HG02840 (cell line): ENCODE measurements around the gene MTRR.

Source experiments
- ATAC-seq: cut with Tn5 transposase; IDR thresholded peaks from one replicate; pipeline ENCODE4 v1.9.1; 2021; ENCODE audit warnings: mild to moderate bottlenecking, moderate library complexity, moderate number of reproducible peaks; ENCODE audit not compliant: unreplicated experiment, low FRiP score

MTRR gene

DNA sequence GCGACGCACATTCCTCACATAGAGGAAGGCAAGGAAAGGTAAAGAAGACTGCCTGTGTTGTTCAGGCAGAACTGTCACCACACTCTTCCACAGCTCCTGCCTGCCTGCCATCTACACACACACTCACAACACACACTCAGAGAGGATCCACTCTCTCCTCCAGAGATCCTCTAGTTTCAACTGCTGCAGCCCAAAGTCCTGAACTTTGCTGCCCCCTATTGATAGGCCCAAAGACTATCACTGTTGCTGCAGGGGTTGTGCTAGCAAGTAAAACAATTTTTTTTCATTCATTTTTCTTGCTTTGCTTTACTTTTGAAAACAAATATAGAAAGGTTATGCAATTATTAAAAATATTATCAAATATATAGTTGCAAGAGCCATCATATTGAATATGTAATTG lies 12.1 kb upstream of the MTRR start:
- no peak for ATAC-seq

DNA sequence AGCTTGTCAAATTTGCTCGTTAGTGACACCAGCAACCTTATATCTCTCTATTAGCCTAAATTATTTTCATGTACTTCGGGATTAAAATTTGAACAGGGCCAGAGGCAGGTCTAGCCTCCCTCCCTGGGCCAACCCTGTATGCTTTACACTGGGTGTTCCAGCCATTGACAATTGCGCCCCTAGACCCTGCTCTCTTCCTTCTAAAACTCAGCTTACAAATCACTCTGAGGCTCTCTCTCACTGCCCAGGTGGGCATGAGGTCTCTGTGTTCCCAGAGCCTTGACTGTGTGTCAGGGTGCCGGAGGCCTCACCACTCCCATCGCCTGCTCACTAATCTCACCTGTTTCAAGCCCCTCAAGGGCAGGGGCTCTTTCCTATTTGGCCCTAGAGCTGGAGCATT lies 11.6 kb upstream of the MTRR start:
- ATAC-seq = no peak

DNA sequence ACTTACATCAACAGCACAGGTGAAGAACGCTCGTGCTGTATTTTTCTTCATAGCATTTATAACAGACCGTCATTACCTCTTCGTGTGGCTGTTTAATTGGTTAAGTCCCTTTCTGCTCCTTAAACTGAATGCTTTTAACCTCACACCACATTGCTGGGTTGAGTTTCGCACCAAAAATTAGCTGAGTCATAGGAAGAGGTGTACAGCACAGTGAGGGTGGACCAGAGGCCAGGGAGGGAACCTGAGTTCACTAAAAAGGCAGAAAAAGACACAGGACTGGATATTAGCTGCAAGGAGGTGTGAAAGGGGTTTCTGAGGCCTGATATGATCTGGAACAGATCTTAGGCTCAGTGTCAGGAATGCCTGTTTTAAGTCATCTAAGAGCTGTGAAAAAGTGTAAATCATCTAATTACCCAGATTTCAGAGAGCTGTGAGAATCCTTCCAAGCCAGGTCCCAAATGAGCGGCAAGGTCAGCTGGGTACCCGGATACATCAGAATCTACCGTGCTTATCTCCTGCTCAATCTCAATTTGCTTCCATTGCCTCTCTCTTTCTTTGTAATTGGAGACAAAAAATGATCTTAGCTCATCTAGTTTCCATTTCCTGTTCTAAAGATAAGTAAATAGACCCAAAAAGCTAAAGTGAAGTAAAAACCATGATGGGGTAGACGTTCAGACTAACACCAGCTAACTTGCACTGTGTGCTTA lies 10.9 kb upstream of the MTRR start:
- no peak for ATAC-seq

DNA sequence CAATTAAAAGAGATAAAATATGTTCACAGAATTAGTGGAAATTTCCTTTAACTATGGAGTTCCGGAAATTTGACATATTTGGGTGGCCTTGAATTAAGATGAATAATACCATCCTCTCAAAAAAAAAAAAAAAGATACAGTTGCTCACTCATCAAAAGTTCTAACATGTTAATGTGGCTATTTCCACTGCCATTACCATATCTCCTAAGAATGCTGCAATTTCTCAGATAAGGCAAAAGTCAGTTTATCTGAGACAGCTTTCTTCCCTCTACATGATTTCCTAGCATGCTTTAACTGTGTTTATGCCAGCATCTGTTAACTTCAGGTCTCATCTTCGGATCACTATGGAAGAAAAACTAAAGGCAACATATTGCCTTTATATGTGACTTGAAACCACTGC lies 2.8 kb upstream of the MTRR start:
- ATAC-seq = no peak

DNA sequence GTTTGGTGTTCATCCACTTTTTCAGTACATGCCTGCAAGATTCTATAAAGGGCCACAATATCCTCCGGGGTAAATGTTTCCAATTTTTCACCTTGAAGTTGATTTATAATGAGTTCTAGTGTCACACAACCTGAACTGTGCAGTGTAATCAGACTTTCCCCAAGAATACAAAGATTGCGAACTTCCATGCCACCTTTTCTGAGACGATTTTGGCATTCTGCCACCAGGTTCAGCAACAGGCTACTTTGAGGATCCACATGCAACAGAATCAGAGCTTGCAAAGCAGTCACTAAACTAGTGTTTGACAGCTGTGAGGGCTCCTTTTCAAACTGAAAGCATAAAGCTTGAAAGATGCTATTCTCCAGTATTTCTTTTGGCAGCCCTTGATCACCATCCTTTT lies 1.7 kb upstream of the MTRR start:
- no peak for ATAC-seq

DNA sequence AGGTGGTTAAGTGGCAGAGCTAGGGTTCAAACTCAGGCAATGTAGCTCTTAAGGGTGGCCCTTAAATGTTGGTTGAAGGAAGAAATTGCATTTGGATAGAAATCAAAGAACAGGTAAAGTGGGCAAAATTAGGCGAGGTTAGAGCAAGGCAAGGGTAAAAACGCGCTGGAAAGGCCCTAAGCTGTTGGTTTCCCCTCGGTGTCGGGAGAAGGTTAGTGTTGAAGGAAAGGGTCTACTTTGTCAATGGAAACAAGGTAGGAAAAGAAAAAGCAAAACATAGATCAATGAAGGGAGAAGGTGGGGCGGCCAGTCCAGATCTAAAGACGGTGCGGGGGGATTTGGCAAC lies 548 bp upstream of the MTRR start:
- ATAC-seq = no peak

DNA sequence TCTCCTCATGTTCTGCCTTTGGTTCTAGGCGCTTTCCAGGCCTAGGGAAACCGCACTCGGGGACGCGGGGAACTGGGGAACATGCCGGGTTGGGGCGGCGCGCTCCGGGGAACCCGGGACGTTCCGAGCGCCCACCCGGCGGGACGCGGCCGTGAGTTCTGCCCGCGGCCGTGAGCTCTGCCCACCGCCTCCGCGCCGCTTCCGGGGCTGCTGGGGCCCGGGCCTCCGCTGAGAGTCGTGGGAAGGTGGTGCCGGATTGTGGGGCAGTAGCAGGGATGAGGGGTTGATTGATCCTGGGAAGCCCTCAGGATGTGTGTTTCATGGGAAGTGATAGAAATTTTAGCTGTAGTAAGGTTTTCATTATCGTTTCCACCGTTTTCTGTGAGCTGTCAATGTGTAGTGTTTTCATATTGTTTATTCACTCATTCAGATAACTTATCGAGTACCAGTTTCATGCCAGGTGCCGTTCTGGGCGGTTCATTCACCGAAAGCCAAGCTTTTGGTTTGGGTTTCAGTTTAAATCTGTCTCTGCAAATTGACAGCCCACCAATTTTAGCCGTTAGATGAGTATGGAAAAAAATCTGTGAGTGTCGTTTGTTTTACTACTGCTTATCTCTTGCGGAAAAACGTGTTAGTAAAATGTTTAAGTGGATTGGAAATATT lies 657 bp downstream of the MTRR start:
- ATAC-seq = peak; percentile 29

DNA sequence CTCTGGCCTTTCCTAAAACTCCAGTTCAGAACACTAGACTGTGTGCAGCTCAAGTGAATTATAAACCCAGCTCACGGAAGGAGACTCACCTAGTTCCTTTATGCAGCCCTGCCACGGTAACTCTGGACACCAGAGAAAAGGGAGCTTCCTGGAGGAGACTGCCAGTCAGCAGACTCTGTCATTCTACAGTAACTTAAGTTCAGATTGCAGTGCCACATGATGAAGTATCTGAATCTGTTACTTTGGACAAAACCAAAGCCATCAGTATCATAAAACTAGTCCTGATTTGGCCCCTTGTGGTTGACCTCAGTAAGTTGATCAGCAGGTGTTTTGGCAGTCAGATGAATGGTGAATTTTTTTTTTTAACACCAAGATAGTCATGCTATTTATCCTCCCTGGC lies 2.7 kb downstream of the MTRR start:
- ATAC-seq = peak; percentile 25

DNA sequence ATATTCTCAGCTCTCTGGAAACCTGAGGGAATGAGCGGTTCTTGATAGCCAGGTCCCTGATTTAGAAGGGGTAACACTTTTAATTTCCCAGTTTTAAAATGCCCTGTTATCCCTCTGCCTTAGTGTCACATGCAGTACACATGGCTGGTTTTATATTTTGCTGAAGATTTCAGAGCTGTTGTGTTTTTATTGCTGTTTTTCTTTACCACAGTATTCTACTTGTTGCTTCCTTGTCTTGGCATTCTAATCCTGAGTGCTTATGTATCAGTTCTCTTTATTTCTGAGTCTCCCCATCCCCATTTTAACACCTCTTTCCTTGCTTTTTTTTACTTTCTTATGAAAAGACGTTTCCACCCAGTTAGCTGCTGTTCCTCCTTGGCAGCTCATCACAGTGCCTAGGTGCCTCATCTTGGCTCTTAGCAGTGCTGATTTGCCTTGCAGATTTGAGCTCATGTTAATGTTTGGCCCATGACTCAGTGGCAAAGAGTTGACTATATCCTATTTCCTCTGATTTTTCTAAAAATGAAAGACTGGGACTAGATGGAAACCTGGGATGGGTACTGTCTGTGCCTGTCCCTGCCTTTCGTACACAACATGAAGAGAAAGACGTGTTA lies 3.7 kb downstream of the MTRR start:
- no peak for ATAC-seq

DNA sequence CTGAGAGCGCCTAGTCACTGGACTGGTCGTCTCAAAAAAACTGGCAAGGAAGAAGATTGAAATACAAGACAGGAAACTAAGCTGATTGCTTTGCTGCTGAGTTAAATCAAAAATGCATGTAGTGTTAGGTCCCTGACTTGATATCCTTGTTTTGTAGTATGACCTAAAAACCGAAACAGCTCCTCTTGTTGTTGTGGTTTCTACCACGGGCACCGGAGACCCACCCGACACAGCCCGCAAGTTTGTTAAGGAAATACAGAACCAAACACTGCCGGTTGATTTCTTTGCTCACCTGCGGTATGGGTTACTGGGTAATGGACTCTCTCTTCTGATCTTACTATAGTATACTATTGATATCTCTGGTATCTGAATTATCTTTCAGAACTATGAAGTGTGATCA lies 4.3 kb downstream of the MTRR start:
- no peak for ATAC-seq

DNA sequence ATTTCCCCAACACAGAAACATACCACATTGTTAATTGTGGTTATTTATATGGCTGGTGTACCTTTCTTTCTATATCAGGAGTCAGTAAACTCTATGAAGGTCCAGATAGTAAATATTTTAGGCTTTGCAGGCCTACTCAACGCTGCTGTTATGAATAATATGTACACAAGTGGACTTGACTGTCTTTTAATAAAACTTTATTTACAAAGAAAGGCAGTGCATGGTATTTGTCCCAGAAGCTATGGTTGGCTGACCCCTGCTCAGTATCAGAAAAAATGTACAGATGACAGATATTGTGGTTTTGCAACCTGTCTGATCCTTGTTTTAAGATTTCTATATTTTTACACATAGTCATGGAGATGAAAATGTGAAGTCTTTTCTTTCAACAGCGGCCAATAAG lies 5.7 kb downstream of the MTRR start:
- ATAC-seq = no peak

DNA sequence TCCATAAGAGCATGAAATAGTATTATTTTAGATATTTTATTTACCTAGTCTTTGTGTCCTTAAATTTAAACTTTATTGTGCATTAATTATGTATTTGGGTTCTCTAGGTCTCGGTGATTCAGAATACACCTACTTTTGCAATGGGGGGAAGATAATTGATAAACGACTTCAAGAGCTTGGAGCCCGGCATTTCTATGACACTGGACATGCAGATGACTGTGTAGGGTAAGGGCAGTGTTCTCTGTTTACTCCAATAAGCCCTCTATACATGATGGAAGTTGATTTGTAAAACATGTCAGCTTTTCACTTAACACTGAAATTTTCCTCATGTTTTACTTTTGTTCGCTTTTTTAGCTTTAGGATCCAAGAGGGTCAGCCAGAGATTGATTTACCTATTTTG lies 6.2 kb downstream of the MTRR start:
- no peak for ATAC-seq

DNA sequence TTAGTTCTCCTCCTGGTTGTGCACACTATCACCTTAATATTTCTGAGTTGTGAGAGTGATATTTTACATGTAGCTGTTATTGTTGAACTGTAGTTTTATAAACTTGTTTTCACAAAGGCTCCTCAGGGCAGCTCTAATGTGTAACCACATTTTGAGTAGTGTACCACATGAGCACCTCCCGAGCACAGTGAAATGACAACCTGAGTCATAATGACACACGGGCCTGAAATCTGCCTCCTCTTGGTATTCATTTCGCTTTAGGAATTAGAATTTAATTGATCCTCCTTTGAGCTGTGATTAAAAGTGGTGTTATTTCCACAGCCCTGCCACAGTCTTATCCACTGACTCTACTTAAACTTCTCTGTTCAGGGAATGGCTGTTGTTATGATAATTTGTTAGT lies 7.9 kb downstream of the MTRR start:
- ATAC-seq = no peak

DNA sequence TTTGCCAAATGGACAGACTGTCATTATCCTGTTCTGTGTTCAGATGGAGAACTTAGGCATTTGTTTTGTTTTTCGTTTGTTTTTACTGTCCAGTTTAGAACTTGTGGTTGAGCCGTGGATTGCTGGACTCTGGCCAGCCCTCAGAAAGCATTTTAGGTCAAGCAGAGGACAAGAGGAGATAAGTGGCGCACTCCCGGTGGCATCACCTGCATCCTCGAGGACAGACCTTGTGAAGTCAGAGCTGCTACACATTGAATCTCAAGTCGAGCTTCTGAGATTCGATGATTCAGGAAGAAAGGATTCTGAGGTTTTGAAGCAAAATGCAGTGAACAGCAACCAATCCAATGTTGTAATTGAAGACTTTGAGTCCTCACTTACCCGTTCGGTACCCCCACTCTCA lies 8.9 kb downstream of the MTRR start:
- no peak for ATAC-seq

DNA sequence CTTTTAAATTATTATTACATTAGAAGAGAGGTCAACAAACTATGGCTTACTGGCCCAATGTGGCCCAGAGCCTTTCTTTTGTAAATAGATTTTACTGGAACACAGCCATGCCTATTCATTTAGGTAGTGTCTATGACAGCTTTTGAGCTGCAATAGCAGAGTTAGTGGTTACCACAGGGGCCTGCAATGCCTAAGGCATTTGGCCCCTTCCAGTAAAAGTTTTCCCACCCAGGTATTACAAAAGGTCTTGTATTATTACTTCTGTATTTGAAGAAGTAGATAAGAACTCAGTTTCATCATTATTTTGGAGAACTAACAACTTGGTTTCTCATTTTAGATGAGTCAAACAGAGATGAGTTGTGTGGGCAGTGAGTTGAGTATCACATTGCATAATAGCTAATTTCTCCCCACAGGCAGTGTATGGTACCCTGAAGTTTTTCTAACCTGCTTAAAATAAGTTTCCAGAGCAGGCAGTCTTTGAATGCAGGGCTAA lies 9.5 kb downstream of the MTRR start:
- peak; percentile 97 for ATAC-seq

DNA sequence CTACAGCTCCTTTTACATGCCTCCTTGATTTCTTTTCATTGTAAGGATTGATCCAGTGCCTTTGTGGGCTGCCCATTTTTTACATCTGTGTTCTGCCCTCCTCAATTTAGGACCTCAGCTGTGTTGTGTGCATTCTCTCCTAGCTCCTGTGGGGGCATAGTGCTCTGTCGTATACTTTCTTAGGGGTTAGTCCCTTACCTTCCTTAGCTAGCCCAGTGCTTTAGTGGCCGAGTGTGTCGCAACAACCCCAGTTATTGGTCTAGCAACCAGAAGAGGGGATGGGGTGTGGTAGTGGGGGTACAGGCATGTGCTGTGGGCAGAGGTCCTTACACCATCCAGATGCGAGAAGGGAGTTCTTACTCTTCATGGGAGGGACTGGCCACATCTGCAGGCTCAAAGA lies 12.1 kb downstream of the MTRR start:
- ATAC-seq = no peak

DNA sequence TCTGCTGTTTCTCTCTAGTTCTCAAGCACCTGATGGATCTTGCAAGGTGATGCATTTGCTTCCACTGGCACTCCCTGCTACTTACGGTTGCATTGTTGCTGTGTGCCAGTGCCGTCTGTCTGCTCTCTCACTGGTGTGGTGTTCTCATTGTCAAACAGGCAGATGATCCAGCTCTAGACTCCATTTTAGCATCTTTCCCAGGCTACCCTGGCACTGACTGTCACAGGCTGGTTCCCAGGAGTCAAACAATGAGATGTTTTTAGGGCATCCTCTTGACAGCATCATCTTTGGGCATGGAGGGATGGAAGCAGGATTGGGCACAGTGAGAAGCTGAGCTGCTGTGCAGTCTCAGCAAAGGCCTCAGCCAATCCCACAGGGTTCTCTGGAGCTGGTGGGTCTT lies 12.9 kb downstream of the MTRR start:
- no peak for ATAC-seq

DNA sequence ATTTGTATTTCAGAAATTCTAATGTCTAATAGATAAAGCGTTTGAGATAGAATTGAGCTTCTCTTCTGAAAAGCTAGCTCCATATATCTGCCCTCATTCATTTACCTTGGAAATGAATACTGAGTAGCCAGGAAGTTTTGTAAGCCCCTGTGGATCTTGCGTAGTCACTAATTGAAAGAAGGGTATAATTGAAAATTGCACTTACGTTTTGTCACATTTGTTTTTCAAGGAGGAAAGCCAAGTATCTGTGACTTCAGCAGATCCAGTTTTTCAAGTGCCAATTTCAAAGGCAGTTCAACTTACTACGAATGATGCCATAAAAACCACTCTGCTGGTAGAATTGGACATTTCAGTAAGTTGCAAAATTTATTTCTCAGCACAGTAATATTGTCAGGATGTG lies 14.0 kb downstream of the MTRR start:
- ATAC-seq = no peak

DNA sequence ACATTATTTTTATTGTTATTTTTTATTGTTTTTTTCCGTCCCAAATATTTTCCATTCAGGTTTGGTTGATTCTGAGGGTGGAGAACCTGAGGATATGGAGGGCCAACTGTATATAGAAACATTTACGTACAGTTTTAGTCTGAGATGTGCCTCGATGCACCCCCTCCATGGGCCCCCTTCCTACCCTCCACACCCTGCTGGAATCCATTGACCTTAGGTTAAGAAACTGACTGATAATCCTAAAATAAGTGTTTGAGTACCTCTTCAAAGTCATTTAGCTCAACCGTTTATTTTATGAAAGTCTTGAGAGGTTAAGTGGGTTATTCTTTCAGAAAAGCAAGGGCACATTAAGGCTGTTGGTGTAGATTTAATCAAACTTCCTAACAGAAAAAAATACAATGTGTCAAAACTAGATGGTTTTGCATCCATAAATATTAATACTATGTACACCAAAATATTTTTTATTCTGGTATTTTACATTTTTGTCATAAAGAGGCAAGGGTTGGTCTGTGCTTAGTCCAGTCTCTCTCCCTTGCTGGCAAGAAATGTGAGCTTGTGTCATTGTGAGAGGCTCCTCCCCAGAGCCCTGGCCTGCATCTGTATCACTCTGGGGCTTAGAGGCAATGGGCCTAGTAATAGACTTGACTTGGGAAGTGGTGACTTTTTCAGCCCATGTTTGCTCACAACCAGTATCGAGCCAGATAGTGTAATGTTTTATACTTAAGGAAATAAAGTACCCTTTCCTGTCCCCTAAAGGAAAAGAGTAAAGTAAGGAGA lies 15.7 kb downstream of the MTRR start:
- ATAC-seq = no peak

DNA sequence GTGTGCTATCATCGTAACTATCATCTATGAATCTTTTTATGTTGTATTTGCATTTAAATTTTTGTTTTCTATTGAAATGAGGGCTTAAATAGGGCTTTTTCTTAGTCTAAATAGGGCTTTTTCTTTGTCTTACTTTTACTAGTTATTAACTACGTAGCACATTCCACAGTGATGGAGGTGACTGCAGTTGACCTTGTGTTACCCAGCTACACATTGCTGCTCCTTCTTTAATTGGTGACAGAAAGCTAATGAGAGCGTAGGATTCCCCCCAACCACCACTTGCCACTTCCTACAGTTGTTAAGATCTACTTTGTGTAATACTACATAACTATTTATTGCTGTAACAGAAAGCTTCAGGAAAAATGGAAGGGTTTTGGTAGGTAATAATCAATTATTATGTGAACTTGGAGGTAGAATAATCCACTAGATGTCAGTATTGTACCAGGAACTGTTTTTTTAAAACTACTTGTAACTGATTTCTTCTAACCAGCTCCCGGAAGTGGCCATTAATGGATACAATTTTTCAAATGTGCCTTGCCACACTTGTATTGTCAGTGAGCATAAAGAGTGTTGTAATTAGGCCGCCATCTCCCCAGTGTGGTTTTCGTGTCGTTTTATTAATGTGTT lies 18.0 kb downstream of the MTRR start:
- no peak for ATAC-seq

DNA sequence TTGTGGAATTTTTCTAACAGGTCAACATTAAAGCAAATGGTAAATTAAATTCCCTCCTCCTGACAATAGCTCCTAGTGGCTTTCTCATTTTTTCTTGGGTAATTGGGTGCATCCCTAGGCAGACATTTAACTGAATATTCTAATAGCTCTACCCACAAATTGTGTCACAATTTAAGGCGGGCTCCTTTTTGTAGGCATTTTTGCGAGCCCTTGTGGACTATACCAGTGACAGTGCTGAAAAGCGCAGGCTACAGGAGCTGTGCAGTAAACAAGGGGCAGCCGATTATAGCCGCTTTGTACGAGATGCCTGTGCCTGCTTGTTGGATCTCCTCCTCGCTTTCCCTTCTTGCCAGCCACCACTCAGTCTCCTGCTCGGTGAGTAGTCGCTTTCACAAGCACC lies 20.0 kb downstream of the MTRR start:
- no peak for ATAC-seq
